ENCODE data around the gene C1QTNF8.
A peak's percentile ranks its signal among the peaks of the same experiment; 100 is the strongest.

C1QTNF8 gene

GRCh38 chr16:1061769-1062505 is 34.1 kb downstream of the C1QTNF8 start:
- DNase-seq (ENCODE audit: low read depth, low spot score), result no peak

DNA sequence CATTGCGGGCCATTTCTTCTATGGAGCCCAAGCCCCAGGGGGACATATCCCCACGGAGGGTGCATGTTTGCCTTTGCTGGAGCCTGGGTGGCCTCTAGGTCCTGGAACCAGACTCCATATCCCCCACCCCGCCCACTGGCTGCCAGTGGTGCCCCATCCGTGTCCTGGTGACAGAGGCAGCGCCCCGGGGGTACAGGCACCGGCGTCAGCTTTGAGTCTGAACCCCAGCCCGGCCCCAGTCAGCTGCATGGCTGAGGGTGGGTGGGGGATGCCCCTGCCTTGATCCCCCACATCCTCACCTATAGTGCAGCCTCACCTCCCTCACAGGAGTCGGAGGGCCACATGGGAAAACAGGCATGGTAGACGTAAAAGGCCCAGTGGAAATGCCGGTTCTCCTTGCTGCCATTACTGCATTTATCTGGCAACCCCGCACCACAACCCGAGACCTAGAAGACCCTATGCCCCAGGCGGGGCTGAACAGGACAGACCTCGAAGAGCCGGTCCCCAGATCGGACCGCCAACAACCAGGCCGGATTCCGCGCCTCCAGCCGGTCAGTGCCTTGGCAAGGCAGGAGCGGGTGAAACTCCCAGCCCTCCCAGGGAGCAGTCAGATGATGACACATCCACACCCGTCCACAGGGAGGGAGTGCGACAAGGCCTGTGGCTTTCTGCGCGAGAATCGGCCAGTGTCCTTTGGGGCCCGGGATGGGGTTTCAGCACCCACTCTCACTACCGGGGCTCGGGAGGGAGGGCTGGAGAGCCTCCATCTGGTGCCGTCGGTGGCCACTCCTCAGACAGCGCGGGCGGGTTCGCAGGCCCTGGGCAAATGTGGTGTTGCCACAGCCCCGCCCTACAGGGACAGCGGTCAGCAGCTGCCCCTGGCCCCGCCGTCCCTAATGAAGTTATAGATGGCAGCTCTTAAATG is 35.4 kb downstream of the C1QTNF8 start:
- no peak for DNase-seq (ENCODE audit: low read depth, low spot score)

DNA sequence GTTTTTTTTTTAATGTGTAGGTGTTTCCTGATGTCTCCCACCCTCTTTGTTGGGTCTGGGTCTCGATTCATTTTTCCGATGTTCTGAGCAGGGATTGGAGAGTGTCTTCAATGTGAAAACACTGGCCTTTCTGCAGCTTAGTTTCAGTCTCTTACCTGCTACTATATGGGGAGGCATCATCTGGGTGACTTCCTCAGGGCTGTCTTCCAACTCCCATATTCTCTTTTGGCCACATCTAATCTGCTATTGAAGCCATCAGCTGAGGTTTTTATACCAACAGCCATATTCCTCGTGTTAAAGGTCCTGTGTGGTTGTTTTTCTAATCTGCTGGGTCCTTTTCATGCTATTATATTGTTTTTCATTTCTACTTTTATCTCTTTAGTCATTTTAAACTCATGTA is 36.7 kb downstream of the C1QTNF8 start:
- no peak for DNase-seq (ENCODE audit: low read depth, low spot score)

DNA sequence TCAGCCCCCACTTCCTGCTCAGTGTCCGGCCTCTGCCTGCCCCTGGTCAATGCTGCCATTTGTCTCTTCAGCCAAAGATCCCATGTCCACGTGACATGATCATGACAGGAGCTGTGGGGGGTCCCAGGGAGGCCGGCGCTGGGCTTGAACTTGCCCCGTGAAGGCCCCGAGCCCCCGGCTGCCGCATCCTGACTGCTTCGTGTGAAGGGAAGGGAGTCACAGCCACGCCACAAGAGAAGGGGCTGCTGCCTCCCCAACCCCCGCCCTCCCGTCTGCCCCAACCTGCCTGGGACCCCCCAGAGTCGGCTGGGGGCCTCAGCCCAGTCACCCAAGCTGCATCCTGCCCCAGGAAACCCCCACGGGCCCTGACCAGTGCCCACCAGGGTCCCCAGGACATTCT is 37.8 kb downstream of the C1QTNF8 start:
- no peak for DNase-seq (ENCODE audit: low read depth, low spot score)

- DNase-seq (ENCODE audit: low read depth, low spot score), result no peak
These were observed 38.7 kb downstream of the C1QTNF8 start for GRCh38 chr16:1057252-1057932.

DNA sequence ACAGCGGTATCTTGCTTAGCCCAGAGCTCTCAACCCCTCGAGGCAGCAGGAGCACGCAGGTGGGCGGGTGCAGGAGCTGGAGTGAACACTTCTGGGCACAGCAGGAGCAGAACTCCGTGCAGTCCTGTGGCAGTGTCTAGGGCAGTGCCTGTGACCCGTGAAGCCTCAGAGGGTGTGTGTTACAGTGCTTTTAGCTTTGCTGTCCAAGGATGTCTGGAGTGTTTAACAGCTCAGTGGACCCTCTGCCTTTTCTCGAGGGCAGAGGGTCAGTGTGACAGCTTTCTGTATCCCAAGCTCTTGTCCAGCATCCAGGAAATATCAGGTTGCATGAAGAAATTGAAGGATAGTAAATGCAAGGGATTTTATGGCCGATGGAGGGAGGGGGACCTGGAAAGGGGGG is 39.8 kb downstream of the C1QTNF8 start:
- DNase-seq (ENCODE audit: low read depth, low spot score), result no peak

- no peak for DNase-seq (ENCODE audit: low read depth, low spot score)
These were observed 40.5 kb downstream of the C1QTNF8 start for GRCh38 chr16:1055557-1055924.

GRCh38 chr16:1054660-1055556 is 41.1 kb downstream of the C1QTNF8 start:
- DNase-seq (ENCODE audit: low read depth, low spot score), result peak; percentile 67

DNA sequence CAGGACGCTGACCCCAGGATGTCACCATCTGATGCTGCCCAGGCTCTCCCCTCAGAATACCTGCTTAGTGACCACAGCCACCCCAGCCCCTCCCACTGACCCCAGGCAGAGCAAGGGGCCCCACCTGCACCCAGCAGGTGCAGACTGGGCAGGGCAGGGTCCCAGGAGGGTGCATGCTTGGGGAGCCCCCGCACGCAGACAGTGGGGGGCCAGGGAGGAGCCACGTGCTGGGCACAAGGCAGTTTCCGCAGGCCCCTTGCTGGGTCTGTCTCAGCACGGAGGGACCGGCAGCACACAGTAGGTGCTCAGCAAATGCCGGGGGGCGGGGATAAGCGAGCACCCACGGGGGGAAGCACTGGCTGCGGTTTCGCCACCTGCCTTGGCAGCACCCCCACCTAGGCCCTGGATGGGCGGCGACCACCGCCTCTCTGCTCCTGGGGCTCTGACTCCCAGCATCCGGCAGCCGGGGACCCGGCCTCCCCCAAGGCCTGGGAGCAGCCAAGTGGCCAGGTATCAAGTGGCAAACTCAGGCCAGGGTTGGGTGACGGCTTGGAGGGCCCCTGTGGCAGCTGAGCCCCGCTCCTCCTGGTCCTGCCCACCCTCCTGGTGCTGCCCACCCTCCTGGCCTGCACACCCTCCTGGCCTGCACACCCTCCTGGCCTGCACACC is 42.2 kb downstream of the C1QTNF8 start:
- no peak for DNase-seq (ENCODE audit: low read depth, low spot score)

DNA sequence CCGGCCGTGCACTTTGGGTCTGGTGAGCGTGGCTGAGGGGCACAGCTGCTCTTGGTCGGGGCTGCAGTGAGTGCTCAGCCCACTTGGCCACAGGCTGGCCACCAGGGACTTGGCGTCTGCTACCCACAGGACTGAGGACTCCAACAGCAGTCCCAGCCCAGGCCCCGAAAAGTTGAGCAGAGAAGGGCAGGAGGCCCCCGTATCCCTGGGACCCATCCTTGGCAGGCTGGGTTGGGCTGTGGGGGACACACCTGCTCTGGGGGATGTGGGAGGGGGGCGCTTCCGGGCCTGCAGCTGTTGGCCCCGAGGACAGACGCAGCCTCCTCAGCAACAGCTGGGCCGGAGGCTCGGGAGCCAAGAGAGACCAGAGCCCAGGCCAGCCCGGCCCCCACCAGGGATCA is 42.9 kb downstream of the C1QTNF8 start:
- no peak for DNase-seq (ENCODE audit: low read depth, low spot score)

- no peak for DNase-seq (ENCODE audit: low read depth, low spot score)
These were observed 43.3 kb downstream of the C1QTNF8 start for GRCh38 chr16:1052721-1053120.

GRCh38 chr16:1051446-1051845 is 44.6 kb downstream of the C1QTNF8 start:
- no peak for DNase-seq (ENCODE audit: low read depth, low spot score)

GRCh38 chr16:1050921-1051320 is 45.1 kb downstream of the C1QTNF8 start:
- no peak for DNase-seq (ENCODE audit: low read depth, low spot score)

GRCh38 chr16:1050516-1050915 is 45.5 kb downstream of the C1QTNF8 start:
- no peak for DNase-seq (ENCODE audit: low read depth, low spot score)

GRCh38 chr16:1049976-1050247 is 46.1 kb downstream of the C1QTNF8 start:
- DNase-seq (ENCODE audit: low read depth, low spot score), result no peak

DNA sequence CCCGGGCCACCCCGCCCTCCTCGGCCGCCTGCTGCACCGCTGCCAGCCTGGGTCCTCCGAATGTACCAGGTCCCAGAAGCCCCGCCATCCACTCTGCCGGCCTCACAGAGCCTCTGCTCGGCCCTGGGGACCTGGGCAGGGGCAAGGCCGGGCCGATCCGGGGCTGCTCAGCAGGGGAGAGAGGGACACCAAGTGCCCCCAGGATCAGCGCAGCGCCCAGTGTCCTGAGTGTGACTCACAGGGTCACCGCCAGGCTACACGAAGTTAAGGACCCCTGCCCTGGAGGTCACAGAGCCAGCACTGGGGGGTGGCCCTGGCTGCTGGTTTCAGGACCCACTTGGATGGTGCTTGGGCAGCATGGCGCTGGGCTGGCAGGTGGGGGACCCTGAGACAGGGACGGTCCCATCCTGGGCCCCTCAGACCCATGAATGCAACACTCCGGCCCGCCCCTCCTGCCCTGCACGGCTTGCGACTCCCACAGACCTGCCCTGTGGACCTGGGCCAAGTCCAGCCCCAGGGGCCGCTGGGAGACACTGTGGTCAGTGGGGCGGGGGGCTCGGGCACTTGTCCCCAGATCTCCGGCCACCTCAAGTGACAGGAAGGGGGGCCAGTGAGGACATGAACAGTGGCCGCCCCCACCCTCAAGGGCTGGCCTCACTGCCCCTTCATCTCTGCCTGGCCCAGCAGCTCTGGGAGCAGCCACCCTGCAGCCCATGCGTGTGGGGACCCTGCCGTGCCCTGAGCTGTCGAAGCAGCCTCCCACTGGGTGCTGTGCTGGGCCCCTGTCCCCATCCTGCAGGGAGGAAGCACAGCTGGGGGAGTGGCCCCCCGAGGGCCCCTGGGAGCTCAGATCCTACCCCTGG is 46.7 kb downstream of the C1QTNF8 start:
- no peak for DNase-seq (ENCODE audit: low read depth, low spot score)

DNA sequence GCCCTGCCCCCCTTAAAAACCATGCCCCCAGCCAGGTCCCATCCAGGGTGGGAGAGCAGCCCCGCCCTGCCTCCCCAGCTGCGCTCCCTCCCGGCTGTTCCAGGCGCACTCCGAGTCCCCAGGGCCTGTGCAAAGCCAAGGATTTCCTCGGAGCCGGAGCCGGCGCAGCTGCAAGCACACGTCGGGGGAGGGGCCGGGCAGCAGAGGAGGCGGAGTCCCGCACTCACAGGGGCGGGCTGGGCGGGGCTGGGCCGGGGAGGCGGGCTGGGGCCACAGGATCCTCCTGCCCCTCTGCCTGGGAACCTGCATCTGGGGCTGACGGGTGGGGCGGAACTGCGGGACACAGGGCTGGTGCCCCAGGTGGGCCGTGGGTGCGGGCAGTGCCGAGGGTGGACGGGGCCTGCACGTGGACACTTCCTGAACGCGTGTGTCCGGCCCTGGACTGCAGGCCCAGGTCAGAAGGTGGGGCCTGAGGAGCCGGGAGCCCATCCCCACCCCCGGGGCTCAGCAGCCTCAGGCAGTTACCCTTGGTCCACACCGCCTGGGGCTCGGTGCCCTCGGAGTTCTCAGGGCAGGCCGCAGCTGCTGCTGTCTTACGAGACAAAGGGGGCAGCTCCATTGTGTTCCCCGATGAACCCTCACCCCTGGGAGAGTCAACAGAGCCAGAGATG is 47.5 kb downstream of the C1QTNF8 start:
- DNase-seq (ENCODE audit: low read depth, low spot score), result peak; percentile 67

DNA sequence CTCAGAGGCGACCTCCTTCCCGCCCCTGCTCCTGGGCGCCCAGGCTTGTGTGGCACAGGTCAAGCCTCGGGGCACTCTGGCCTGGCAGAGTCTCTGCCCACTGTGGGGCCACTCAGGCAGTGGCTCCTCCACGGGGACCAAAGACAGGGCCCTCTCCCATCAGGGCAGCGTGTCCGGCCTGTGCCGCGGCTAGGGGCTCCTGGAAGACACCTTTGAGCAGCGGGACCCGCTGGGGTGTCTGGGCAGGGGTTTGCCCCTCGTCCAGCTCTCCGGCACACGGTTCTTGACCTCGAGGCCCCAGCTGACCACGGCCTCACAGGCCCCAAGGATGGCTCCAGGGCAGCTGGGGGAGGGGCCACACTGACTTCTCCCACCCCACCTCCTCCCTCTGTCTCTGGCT is 48.2 kb downstream of the C1QTNF8 start:
- no peak for DNase-seq (ENCODE audit: low read depth, low spot score)

DNA sequence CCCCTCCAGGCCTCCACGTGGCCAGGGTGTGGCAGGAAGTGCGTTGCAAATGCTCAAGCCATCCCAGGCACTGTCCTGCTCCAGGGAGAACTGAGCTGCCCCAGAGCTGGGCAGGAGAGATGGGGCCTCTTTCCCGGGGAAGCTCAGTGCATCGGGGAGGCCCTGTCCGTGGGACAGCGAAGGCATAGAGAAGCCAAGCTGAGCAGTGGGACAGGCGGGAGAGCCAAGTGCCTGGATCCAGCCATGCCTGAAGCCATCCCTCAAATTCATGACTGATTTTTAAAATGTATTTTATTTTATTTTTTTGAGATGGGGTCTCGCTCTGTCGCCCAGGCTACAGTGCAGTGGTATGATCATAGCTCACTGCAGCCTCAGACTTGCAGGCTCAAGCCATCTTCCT is 48.9 kb downstream of the C1QTNF8 start:
- DNase-seq (ENCODE audit: low read depth, low spot score), result no peak
